ENCODE measurements around the gene ADI1.

The ADI1 gene

GRCh38 chr2:3479430-3480320 lies 39.7 kb downstream of the ADI1 start:
- DNase-seq = no peak

- no peak for DNase-seq
Observed at GRCh38 chr2:3478846-3479385, 40.4 kb downstream of the ADI1 start.

GRCh38 chr2:3476985-3477327 lies 42.4 kb downstream of the ADI1 start:
- DNase-seq = no peak

- no peak for DNase-seq
Observed at GRCh38 chr2:3476321-3476984, 42.9 kb downstream of the ADI1 start.

- DNase-seq = no peak
Observed at GRCh38 chr2:3475771-3476170, 43.6 kb downstream of the ADI1 start.

- DNase-seq = no peak
Observed at GRCh38 chr2:3472966-3473365, 46.4 kb downstream of the ADI1 start.

GRCh38 chr2:3472296-3472695 lies 47.0 kb downstream of the ADI1 start:
- no peak for DNase-seq

- DNase-seq = no peak
Observed at GRCh38 chr2:3470856-3471737, 48.2 kb downstream of the ADI1 start.

- no peak for DNase-seq
Observed at GRCh38 chr2:3470166-3470651, 49.1 kb downstream of the ADI1 start.

- no peak for DNase-seq
Observed at GRCh38 chr2:3469486-3469885, 49.8 kb downstream of the ADI1 start.

- DNase-seq = no peak
Observed at GRCh38 chr2:3468296-3468988, 50.9 kb downstream of the ADI1 start.

- no peak for DNase-seq
Observed at GRCh38 chr2:3467654-3468053, 51.7 kb downstream of the ADI1 start.

- no peak for DNase-seq
Observed at GRCh38 chr2:3466966-3467365, 52.4 kb downstream of the ADI1 start.

GRCh38 chr2:3466482-3466863 lies 52.9 kb downstream of the ADI1 start:
- no peak for DNase-seq

- DNase-seq = no peak
Observed at GRCh38 chr2:3465844-3466481, 53.4 kb downstream of the ADI1 start.

GRCh38 chr2:3465328-3465727 lies 54.0 kb downstream of the ADI1 start:
- no peak for DNase-seq

- DNase-seq = no peak
Observed at GRCh38 chr2:3464401-3465005, 54.8 kb downstream of the ADI1 start.

- no peak for DNase-seq
Observed at GRCh38 chr2:3463944-3464343, 55.4 kb downstream of the ADI1 start.

- DNase-seq = no peak
Observed at GRCh38 chr2:3463186-3463835, 56.0 kb downstream of the ADI1 start.

GRCh38 chr2:3462493-3463104 lies 56.7 kb downstream of the ADI1 start:
- no peak for DNase-seq
